K562 (cell line): ENCODE results near the gene SPTA1. TPM values are rescaled to one million over a fixed set of nuclear protein-coding genes. Genes with fewer than 3 reads are reported as not detected.

Source experiments
- BRD9 ChIP-seq: fragments of 450-650 bp; IDR thresholded peaks from 2 replicates; pipeline ENCODE4 v1.6.1; 2018; ENCODE audit warnings: low read depth; ENCODE audit not compliant: partially characterized antibody
- DPF2 ChIP-seq: fragments of 450-650 bp; IDR thresholded peaks from 2 replicates; pipeline ENCODE4 v1.6.1; 2016
- HMGN3 ChIP-seq: IDR thresholded peaks from 2 replicates; pipeline ENCODE4 v1.6.1; 2011; ENCODE audit warnings: borderline replicate concordance, low read depth, mild to moderate bottlenecking, mixed read lengths, low read length; ENCODE audit not compliant: insufficient read length; ENCODE audit errors: extremely low read depth
- JUNB ChIP-seq: fragments of 450-650 bp; formaldehyde crosslinking; conservative IDR thresholded peaks from 2 replicates; pipeline ENCODE4 v1.4.0; 2020; ENCODE audit warnings: mild to moderate bottlenecking
- MEIS2 ChIP-seq: fragments of 450-650 bp; IDR thresholded peaks from 2 replicates; pipeline ENCODE4 v1.6.1; 2014; ENCODE audit warnings: mild to moderate bottlenecking; ENCODE audit not compliant: partially characterized antibody
- MTA1 ChIP-seq: fragments of 450-650 bp; IDR thresholded peaks from 2 replicates; pipeline ENCODE4 v1.6.1; 2017; ENCODE audit warnings: borderline replicate concordance
- MYBL2 ChIP-seq, 2 experiments: fragments of 450-650 bp in 1 of 2; sonication (generic) in 1 of 2; formaldehyde crosslinking in 1 of 2; IDR thresholded peaks; 2 replicates each; pipeline versions ENCODE4 v1.6.1 to v1.8.1; 2017 to 2022; ENCODE audit warnings: borderline replicate concordance in 1 of 2, inconsistent platforms in 1 of 2, low read depth in 1 of 2, mild to moderate bottlenecking in 1 of 2, missing genetic modification reagents in 1 of 2, moderate library complexity in 1 of 2
- NCOA6 ChIP-seq: fragments of 450-650 bp; IDR thresholded peaks from 2 replicates; pipeline ENCODE4 v1.6.1; 2017; ENCODE audit warnings: mild to moderate bottlenecking
- RBM17 ChIP-seq: fragments of 200-400 bp; formaldehyde crosslinking; IDR thresholded peaks from 2 replicates; pipeline ENCODE4 v1.6.1; 2017; ENCODE audit warnings: low read depth, mild to moderate bottlenecking, low read length, borderline replicate concordance
- SRSF3 ChIP-seq: fragments of 200-400 bp; formaldehyde crosslinking; IDR thresholded peaks from 2 replicates; pipeline ENCODE4 v1.6.1; 2016; ENCODE audit warnings: mild to moderate bottlenecking, low read length, moderate library complexity; ENCODE audit not compliant: insufficient read depth
- ZC3H8 ChIP-seq: fragments of 450-650 bp; IDR thresholded peaks from 2 replicates; pipeline ENCODE4 v1.6.1; 2017
- ZNF197 ChIP-seq: fragments of 200-800 bp; sonication (Bioruptor generic); IDR thresholded peaks from 2 replicates; pipeline ENCODE4 v1.6.1; 2016; ENCODE audit warnings: low read depth, missing genetic modification characterization, missing compliant biosample characterization
- ZNF444 ChIP-seq: fragments of 250-450 bp; sonication (Bioruptor Pico); IDR thresholded peaks from 2 replicates; pipeline ENCODE4 v1.4.0; 2020; ENCODE audit warnings: mild to moderate bottlenecking, moderate library complexity
- ZNF445 ChIP-seq: fragments of 250-450 bp; sonication (Bioruptor Pico); IDR thresholded peaks from 2 replicates; pipeline ENCODE4 v1.4.0; 2020; ENCODE audit warnings: low read depth, mild to moderate bottlenecking, moderate library complexity
- polyA plus RNA-seq, 8 experiments: library from polyadenylated mRNA; depleted of rRNA in 4 of 8; stranded (reverse) in 5 of 8; unstranded in 3 of 8; fragments of >200 nt; fragmentation: Nextera tagmentation in 2 of 8; fragmentation: Illumina TruSeq in 1 of 8; extraction: Ambion mirVana in 2 of 8; extraction: Trizol in 1 of 8; gene quantifications; 2 replicates each; pipeline versions ENCODE4 v1.2.1 to v1.2.3, GENCODE V29; 2011 to 2014; ENCODE audit warnings: inconsistent platforms in 1 of 8, missing spikeins in 1 of 8
- total RNA-seq, 7 experiments: library from RNA; depleted of rRNA in 6 of 7; stranded (reverse); fragments of >200 nt in 6 of 7; fragmentation: Illumina TruSeq in 2 of 7; extraction: Trizol in 2 of 7; gene quantifications; 2 replicates each; pipeline versions ENCODE4 v1.2.1 to v1.2.3, GENCODE V29; 2011 to 2021; ENCODE audit warnings: low replicate concordance in 1 of 7
- TF ChIP-seq, protein P1 (sequence below): sonication (generic); formaldehyde crosslinking; IDR thresholded peaks from 2 replicates; pipeline ENCODE4 v1.8.0; 2022; ENCODE audit warnings: mild to moderate bottlenecking, missing genetic modification reagents
- TF ChIP-seq, protein P2 (sequence below): fragments of 450-650 bp; IDR thresholded peaks from 2 replicates; pipeline ENCODE4 v1.6.1; 2014; ENCODE audit warnings: low read depth, mild to moderate bottlenecking, moderate library complexity, borderline replicate concordance
- TF ChIP-seq, protein P3 (sequence below), 3 experiments: IDR thresholded peaks in 2 of 3; conservative IDR thresholded peaks in 1 of 3; 2 replicates each; pipeline ENCODE4 v1.5.1; 2011 to 2012; ENCODE audit warnings: low read length in 3 of 3, mild to moderate bottlenecking in 3 of 3, control low read depth in 2 of 3, improper control_type of control experiment in 1 of 3, inconsistent platforms in 1 of 3, low read depth in 1 of 3, mixed read lengths in 1 of 3, moderate library complexity in 1 of 3; ENCODE audit not compliant: insufficient read depth in 2 of 3
- TF ChIP-seq, protein P4 (sequence below): fragments of 250-450 bp; sonication (Bioruptor Pico); IDR thresholded peaks from 2 replicates; pipeline ENCODE4 v1.6.1; 2021; ENCODE audit warnings: mild to moderate bottlenecking

SPTA1 gene
- total and polyA plus RNA-seq, 9 of the 15 experiments (the other 6 are each of a cell fraction or from before 2014, with no cell fraction given) = 11.0 to 62.1 (median 45.9) TPM

DNA sequence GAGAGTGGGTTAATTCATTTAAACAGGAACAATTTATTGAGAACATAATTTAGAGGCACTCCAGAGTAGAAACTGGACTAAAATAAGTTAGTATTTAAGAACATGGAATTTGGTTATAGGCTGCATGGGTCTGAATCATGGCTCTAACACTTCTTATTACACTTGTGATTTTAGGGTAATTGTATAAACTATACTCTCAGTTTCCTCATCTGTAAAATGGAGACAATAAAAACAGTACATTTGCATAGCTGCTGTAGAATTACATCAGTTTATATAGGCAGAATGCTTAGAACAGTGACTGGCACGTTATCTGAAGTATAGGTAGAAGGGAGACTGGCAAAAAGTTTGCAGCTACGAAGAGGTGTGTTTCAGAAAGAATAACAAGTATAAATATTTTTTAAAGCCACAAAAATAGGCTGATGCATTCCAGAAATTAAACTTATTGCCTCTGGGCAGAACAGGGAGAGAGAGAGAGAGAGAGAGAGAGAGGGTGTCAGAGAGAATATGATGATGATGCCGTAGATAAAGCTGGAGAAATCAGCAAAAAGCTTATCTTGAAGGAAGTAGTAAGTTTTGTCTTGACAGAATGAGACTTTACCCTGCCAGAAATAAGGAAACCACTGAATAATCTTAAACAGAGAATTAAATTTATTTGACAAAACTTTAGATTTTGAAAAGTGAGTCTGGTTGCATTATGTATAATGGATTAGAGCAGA is 42.2 kb upstream of the SPTA1 start (continued):
- TF ChIP-seq, protein P1, sequence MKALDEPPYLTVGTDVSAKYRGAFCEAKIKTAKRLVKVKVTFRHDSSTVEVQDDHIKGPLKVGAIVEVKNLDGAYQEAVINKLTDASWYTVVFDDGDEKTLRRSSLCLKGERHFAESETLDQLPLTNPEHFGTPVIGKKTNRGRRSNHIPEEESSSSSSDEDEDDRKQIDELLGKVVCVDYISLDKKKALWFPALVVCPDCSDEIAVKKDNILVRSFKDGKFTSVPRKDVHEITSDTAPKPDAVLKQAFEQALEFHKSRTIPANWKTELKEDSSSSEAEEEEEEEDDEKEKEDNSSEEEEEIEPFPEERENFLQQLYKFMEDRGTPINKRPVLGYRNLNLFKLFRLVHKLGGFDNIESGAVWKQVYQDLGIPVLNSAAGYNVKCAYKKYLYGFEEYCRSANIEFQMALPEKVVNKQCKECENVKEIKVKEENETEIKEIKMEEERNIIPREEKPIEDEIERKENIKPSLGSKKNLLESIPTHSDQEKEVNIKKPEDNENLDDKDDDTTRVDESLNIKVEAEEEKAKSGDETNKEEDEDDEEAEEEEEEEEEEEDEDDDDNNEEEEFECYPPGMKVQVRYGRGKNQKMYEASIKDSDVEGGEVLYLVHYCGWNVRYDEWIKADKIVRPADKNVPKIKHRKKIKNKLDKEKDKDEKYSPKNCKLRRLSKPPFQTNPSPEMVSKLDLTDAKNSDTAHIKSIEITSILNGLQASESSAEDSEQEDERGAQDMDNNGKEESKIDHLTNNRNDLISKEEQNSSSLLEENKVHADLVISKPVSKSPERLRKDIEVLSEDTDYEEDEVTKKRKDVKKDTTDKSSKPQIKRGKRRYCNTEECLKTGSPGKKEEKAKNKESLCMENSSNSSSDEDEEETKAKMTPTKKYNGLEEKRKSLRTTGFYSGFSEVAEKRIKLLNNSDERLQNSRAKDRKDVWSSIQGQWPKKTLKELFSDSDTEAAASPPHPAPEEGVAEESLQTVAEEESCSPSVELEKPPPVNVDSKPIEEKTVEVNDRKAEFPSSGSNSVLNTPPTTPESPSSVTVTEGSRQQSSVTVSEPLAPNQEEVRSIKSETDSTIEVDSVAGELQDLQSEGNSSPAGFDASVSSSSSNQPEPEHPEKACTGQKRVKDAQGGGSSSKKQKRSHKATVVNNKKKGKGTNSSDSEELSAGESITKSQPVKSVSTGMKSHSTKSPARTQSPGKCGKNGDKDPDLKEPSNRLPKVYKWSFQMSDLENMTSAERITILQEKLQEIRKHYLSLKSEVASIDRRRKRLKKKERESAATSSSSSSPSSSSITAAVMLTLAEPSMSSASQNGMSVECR (CRISPR knock-in tag) = no peak
- TF ChIP-seq RBM17 (no peak), ZC3H8 (no peak), DPF2 (peak; percentile 77), SRSF3 (no peak), NCOA6 (no peak), ZNF197 (CRISPR knock-in tag) (no peak), ZNF444 (no peak), ZNF445 (CRISPR knock-in tag) (no peak), HMGN3 (no peak), JUNB (CRISPR knock-in tag) (no peak), MTA1 (peak; percentile 58; the same call in 1 of the 2 replicates), MYBL2 (IDR thresholded peaks at IDR 0.05; ENCODE audit: low read depth) (no peak), MYBL2 (CRISPR knock-in tag; IDR thresholded peaks at IDR 0.05; ENCODE audit: borderline replicate concordance) (no peak), MEIS2 (peak; percentile 71), BRD9 (no peak)
- TF ChIP-seq, protein P2, sequence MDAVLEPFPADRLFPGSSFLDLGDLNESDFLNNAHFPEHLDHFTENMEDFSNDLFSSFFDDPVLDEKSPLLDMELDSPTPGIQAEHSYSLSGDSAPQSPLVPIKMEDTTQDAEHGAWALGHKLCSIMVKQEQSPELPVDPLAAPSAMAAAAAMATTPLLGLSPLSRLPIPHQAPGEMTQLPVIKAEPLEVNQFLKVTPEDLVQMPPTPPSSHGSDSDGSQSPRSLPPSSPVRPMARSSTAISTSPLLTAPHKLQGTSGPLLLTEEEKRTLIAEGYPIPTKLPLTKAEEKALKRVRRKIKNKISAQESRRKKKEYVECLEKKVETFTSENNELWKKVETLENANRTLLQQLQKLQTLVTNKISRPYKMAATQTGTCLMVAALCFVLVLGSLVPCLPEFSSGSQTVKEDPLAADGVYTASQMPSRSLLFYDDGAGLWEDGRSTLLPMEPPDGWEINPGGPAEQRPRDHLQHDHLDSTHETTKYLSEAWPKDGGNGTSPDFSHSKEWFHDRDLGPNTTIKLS = no peak
- TF ChIP-seq, protein P3, sequence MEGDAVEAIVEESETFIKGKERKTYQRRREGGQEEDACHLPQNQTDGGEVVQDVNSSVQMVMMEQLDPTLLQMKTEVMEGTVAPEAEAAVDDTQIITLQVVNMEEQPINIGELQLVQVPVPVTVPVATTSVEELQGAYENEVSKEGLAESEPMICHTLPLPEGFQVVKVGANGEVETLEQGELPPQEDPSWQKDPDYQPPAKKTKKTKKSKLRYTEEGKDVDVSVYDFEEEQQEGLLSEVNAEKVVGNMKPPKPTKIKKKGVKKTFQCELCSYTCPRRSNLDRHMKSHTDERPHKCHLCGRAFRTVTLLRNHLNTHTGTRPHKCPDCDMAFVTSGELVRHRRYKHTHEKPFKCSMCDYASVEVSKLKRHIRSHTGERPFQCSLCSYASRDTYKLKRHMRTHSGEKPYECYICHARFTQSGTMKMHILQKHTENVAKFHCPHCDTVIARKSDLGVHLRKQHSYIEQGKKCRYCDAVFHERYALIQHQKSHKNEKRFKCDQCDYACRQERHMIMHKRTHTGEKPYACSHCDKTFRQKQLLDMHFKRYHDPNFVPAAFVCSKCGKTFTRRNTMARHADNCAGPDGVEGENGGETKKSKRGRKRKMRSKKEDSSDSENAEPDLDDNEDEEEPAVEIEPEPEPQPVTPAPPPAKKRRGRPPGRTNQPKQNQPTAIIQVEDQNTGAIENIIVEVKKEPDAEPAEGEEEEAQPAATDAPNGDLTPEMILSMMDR (IDR thresholded peaks at IDR 0.05 in 2 of 3, conservative IDR thresholded peaks at IDR 0.05 in 1 of 3; ENCODE audit: insufficient read depth in 2 of 3, low read depth in 1 of 3, low read length in 3 of 3) = no peak
- TF ChIP-seq, protein P4, sequence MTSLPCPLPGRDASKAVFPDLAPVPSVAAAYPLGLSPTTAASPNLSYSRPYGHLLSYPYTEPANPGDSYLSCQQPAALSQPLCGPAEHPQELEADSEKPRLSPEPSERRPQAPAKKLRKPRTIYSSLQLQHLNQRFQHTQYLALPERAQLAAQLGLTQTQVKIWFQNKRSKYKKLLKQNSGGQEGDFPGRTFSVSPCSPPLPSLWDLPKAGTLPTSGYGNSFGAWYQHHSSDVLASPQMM (CRISPR knock-in tag) = no peak
